ENCODE data around the gene TSPYL1. TPM values are rescaled to one million over a fixed set of nuclear protein-coding genes. Genes with fewer than 3 reads are reported as not detected.
A peak's percentile ranks its signal among the peaks of the same experiment; 100 is the strongest.

TSPYL1 gene
- total and polyA plus RNA-seq, 2 of the 8 experiments (the other 6 are each of a cell fraction or from before 2014, with no cell fraction given), result 33.2 to 79.1 TPM

DNA sequence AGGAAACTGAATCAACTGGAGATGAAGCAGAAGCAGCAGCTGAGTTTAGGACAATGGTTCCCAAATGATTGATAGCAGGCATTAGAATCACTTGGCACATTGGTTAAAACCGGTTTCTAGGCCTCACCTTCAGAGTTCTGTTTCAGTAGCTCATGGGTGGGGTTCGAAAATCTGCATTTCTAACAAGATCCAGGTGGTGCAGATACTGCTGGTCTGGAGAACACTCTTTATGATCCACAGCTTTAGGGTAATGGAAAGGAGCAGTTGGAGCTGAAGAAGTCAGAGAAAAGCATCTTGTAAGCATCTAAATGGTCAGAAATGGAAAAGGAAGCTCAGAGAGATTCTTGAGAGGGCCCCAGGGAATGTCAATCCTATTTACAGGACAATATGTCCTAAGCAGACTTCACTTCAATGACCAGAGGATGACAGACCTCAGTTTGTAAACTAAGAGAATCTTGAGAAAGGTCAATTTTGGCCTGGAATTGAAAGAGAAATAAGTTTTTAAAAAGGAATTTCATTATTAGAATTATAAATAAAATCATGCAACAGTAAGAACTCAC lies 8.5 kb downstream of the TSPYL1 start:
- Histone ChIP-seq H3K36me3 (ENCODE audit: control insufficient read depth in 2 of 4, insufficient read depth in 4 of 4, low read length in 3 of 4) (no peaks in the 10 kb centered on the region; a peak in 1 of 8 replicates), H3K79me1 (ENCODE audit: low read depth, low read length) (no peaks in the 10 kb centered on the region), H3K27me3 (replicated peaks in 1 of 4; ENCODE audit: control insufficient read depth in 3 of 4, extremely low read depth in 1 of 4, insufficient read depth in 3 of 4, low read length in 3 of 4) (no peaks in the 10 kb centered on the region), H3K18ac (ENCODE audit: extremely low read depth, low read length) (no peak overlapping the region), H4K20me1 (replicated peaks in 1 of 2; ENCODE audit: control insufficient read depth in 1 of 2, insufficient read depth in 2 of 2, low read length in 2 of 2) (peaks cover 0 to 2% of the 10 kb centered on the region in 2 experiments), H2BK20ac (ENCODE audit: low read length) (no peak overlapping the region), H2BK120ac (replicated peaks; ENCODE audit: low read depth, low read length) (no peak overlapping the region), H2BK12ac (ENCODE audit: low read depth, low read length) (no peak overlapping the region), H4K8ac (ENCODE audit: extremely low read depth, insufficient read depth, low read length) (no peak overlapping the region), H3K4me1 (replicated peaks in 1 of 4; ENCODE audit: control insufficient read depth in 3 of 4, insufficient read depth in 4 of 4, low read length in 3 of 4) (peaks cover 0 to 10% (median 7%) of the 10 kb centered on the region in 4 experiments; a peak in 5 of 7 replicates), H4K5ac (ENCODE audit: insufficient read length, low read depth, low read length) (no peak overlapping the region), H3K23ac (ENCODE audit: insufficient read length) (no peak overlapping the region), H2BK5ac (ENCODE audit: low read depth, low read length) (no peak overlapping the region), H2AK5ac (ENCODE audit: low read depth, low read length) (no peak overlapping the region), H3K23me2 (ENCODE audit: low read depth, low read length) (no peaks in the 10 kb centered on the region), H3K14ac (ENCODE audit: insufficient read length) (no peak overlapping the region), H3K4me2 (ENCODE audit: insufficient read depth in 1 of 2, low read depth in 2 of 2, low read length in 2 of 2) (peak overlapping the region; percentile 31 to 33; a peak in 3 of 4 replicates), H3K9me3 (ENCODE audit: insufficient read depth in 2 of 2, low read depth in 1 of 2, low read length in 1 of 2) (no peaks in the 10 kb centered on the region), H4K91ac (replicated peaks; ENCODE audit: insufficient read length, low read length) (no peak overlapping the region), H3K4me3 (ENCODE audit: extremely low read depth in 1 of 4, insufficient read depth in 2 of 4, low read depth in 3 of 4, low read length in 4 of 4) (peak overlapping the region in 1 of 4 experiments; percentile 11; a peak in 2 of 8 replicates), H3K56ac (replicated peaks; ENCODE audit: insufficient read length, low read depth, low read length) (no peak overlapping the region), H3K9ac (replicated peaks in 1 of 4; ENCODE audit: extremely low read depth in 1 of 4, low read depth in 3 of 4, low read length in 3 of 4) (no peak overlapping the region), H3K79me2 (ENCODE audit: control insufficient read depth in 1 of 2, insufficient read depth in 2 of 2, low read length in 2 of 2) (peaks cover 0 to 16% of the 10 kb centered on the region in 2 experiments; a peak in 2 of 4 replicates), H2BK15ac (ENCODE audit: low read length) (no peak overlapping the region), H2AFZ (ENCODE audit: low read length) (no peak overlapping the region), H3K27ac (ENCODE audit: low read depth, low read length) (no peak overlapping the region), H3K4ac (replicated peaks; ENCODE audit: insufficient read length, low read depth, low read length) (no peak overlapping the region)
- peak in 1 of 2 experiments; percentile 44 for DNase-seq (ENCODE audit: low read depth in 1 of 2, low spot score in 2 of 2)
- no peak for TF ChIP-seq PHF8 (conservative IDR thresholded peaks at IDR 0.05; ENCODE audit: low read depth, low read length)
- peak; percentile 46 for TF ChIP-seq ASH2L (IDR thresholded peaks at IDR 0.05; ENCODE audit: low read length)
- no peak for TF ChIP-seq NRF1 (IDR thresholded peaks at IDR 0.05; ENCODE audit: low read depth, low read length)
- TF ChIP-seq BACH1 (IDR thresholded peaks at IDR 0.05; ENCODE audit: low read length), result no peak
- FAIRE-seq, result no peak
- 25% methylated on average over 2 of the region's 2 CpGs; no CpG with 5 or more reads in 1 of the 2 experiments for whole genome bisulfite sequencing, 2 experiments (ENCODE audit: extremely low coverage in 1 of 2, insufficient coverage in 1 of 2, insufficient read length in 1 of 2, insufficient replicate concordance in 2 of 2, low coverage in 1 of 2, low lambda C conversion rate in 2 of 2, missing lambda C conversion rate in 1 of 2)
- ChIA-PET CTCF (ENCODE audit: partially characterized antibody) (interaction anchor here (0.6 to 7.0 kb wide), 15 partner anchors 8 to 311 kb away, joined by 3 to 60 read pairs (median 4); partner anchors contain the start of gene TSPYL4), POLR2A (ENCODE audit: partially characterized antibody) (interaction anchor here (0.9 to 3.5 kb wide), 5 partner anchors 9 to 258 kb away, joined by 3 to 25 read pairs (median 4); partner anchors contain the start of genes DSE and TSPYL1)

All from H1 (cell line).